VCaP (cell line): ENCODE results near the gene TMEM273.

Experiments
- H3K27ac ChIP-seq: fragments of 450-650 bp; 2 replicates; pipeline ENCODE4 v1.5.1; 2017
- CTCF ChIP-seq: fragments of 450-650 bp; conservative IDR thresholded peaks from 2 replicates; pipeline ENCODE4 v1.5.1; 2017; ENCODE audit warnings: mild to moderate bottlenecking, moderate library complexity

TMEM273 gene, protein sequence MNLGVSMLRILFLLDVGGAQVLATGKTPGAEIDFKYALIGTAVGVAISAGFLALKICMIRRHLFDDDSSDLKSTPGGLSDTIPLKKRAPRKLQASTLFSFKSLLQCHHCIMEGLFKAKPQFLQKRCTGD

GRCh38 chr10:49187950-49188761, at the start of gene TMEM273:
Gene TMEM273, minus strand, starts transcription at chr10:49188391. Its CDS starts 55 bp downstream, at chr10:49188336.
- TF ChIP-seq CTCF: no peak
- H3K27ac ChIP-seq: no peak within 1 kb of the TSS

DNA sequence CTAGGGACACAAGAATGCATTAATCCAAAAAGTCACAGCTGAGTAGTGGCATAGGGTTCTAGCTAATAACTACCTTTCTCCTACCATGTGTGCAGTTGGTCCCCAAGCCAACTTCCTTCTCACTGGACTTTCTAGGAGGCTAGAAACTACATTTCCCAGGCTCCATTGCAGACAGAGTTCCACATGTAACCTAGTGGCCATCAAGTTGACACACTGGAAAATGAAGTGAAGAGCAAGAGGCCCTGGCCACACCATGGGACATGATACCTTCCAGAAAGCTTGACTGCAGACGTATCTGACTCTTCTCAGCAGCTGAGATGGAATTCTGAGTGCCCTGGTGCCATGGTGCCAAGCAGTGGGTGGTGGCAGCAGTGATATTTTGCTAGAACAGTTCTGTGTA, 49.8 kb upstream of the TMEM273 start:
- no peak for TF ChIP-seq CTCF
- no peak overlapping the region for H3K27ac ChIP-seq

GRCh38 chr10:49235392-49235791, 47.2 kb upstream of the TMEM273 start:
- no peak overlapping the region for H3K27ac ChIP-seq
- no peak for TF ChIP-seq CTCF

DNA sequence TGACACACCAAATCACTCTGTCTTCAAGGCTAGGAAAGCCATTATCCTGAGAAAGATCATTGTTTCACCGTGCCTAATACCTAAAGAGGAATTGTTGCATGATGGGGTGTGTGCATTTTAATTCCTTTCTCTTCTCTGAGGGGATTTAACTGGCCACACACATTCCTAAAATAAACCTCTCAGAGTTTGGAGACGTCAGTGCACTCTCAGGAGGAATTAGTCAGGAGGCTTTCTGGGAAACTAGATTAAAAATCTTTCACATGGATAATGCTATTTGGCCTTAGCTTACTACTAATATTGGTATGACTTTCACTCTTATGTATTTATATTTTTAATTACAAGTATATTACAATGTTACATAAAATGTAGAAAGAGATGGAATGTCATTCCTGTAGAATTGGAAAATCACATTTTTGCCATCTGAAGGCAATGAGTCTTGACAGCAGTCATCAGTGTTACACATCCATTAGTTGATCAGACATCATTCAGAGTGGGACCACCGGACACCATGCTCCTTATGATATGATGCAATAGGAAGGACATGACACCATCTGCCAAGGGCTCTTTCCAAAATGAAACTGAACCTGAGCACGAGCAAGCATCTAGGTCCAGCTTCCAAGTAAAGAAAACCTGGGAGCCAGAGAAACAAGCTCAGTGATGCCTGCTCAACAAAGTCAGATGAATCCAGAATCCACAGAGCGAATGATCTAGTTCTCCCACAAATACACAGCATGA, 43.1 kb upstream of the TMEM273 start:
- H3K27ac ChIP-seq: no peak overlapping the region
- TF ChIP-seq CTCF: no peak

DNA sequence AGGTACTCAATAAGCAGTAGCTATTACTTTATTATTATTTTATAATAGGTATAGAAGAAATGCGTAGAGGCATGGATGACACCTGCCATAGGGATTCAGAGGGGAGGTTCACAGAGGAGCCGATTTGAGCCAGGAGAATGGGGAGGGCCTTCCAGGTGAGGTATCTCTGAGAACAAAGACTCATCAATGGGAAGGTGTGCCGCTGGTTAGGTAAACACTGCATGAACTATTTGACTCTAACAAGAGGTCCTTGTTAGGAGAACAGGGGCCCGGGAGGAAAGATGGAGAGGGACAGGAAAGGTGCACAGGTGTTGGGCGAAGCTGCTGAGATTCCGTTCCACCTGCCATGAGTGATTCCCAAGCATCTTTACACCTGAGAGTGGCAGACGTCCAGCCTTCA, 41.8 kb upstream of the TMEM273 start:
- no peak overlapping the region for H3K27ac ChIP-seq
- no peak for TF ChIP-seq CTCF

- no peak overlapping the region for H3K27ac ChIP-seq
- TF ChIP-seq CTCF: no peak
Observed at GRCh38 chr10:49228677-49229076, 40.5 kb upstream of the TMEM273 start.

DNA sequence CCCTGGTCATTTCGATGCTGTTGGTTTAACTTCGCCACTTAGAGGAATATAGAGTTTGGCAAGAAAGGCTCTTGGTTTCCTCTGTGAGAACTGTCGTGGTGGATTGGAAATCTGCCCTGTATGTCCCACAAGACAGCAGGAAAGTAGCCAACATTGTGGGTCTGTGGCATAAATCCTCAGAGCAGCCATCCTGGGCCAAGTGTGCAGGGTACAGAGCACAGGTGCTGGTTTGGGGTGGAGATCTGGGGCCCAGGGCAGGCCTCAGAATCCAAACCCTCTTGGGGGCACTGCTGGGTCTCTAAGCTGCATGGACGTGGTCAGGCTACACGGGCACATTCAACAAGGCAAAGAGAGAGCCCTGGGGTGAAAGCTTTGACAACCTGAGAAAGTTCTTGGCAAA, 39.2 kb upstream of the TMEM273 start:
- TF ChIP-seq CTCF: no peak
- no peak overlapping the region for H3K27ac ChIP-seq
